PFSK-1 (cell line): ENCODE results near the gene SMIM7.

ENCODE experiments used
- FOXP2 ChIP-seq: optimal IDR thresholded peaks from 2 replicates; pipeline ENCODE3; 2011; ENCODE audit warnings: borderline replicate concordance, control low read depth, inconsistent platforms; ENCODE audit not compliant: insufficient read depth; ENCODE audit errors: extremely low read length, extremely low read depth
- POLR2AphosphoS5 ChIP-seq: IDR thresholded peaks from 2 replicates; pipeline ENCODE4 v1.6.1; 2012; ENCODE audit warnings: low read depth, mild to moderate bottlenecking, control low read depth, low read length, moderate library complexity
- SIN3A ChIP-seq: IDR thresholded peaks from 2 replicates; pipeline ENCODE4 v1.6.1; 2012; ENCODE audit warnings: mild to moderate bottlenecking, low read length, moderate library complexity, borderline replicate concordance; ENCODE audit not compliant: insufficient read depth
- TAF1 ChIP-seq: IDR thresholded peaks from 2 replicates; pipeline ENCODE4 v1.6.1; 2012; ENCODE audit warnings: low read length, control low read depth, borderline replicate concordance; ENCODE audit not compliant: insufficient read depth
- TF ChIP-seq, protein P1 (sequence below), 2 experiments: IDR thresholded peaks; 2 replicates each; pipeline versions ENCODE4 v1.6.1 to v1.8.0; 2011 to 2012; ENCODE audit warnings: low read depth in 2 of 2, low read length in 2 of 2, control low read depth in 1 of 2, inconsistent platforms in 1 of 2, mild to moderate bottlenecking in 1 of 2, moderate library complexity in 1 of 2; ENCODE audit not compliant: insufficient read depth in 1 of 2

DNA sequence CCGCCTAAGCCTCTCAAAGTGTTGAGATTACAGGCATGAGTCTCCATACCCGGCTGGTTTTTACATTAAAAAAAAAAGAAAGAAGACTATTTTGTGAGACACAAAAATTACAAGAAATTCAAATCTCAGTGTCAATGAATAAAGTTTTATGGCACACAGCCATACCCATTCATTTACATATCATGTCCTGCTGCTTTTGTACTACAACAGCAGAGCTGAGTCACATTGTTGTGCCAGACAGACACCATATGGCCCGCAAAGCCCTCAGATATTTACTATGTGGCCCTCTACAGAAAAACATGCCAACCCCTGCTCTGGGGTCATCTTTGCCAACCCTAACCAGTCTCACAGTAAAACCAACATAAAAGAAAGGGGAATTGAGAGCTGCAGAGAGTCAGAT is 5.3 kb downstream of the SMIM7 start:
- no peak for TF ChIP-seq POLR2AphosphoS5
- no peak for TF ChIP-seq TAF1
- TF ChIP-seq SIN3A = no peak
- TF ChIP-seq, protein P1, sequence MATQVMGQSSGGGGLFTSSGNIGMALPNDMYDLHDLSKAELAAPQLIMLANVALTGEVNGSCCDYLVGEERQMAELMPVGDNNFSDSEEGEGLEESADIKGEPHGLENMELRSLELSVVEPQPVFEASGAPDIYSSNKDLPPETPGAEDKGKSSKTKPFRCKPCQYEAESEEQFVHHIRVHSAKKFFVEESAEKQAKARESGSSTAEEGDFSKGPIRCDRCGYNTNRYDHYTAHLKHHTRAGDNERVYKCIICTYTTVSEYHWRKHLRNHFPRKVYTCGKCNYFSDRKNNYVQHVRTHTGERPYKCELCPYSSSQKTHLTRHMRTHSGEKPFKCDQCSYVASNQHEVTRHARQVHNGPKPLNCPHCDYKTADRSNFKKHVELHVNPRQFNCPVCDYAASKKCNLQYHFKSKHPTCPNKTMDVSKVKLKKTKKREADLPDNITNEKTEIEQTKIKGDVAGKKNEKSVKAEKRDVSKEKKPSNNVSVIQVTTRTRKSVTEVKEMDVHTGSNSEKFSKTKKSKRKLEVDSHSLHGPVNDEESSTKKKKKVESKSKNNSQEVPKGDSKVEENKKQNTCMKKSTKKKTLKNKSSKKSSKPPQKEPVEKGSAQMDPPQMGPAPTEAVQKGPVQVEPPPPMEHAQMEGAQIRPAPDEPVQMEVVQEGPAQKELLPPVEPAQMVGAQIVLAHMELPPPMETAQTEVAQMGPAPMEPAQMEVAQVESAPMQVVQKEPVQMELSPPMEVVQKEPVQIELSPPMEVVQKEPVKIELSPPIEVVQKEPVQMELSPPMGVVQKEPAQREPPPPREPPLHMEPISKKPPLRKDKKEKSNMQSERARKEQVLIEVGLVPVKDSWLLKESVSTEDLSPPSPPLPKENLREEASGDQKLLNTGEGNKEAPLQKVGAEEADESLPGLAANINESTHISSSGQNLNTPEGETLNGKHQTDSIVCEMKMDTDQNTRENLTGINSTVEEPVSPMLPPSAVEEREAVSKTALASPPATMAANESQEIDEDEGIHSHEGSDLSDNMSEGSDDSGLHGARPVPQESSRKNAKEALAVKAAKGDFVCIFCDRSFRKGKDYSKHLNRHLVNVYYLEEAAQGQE (IDR thresholded peaks at IDR 0.05; ENCODE audit: insufficient read depth in 1 of 2, low read depth in 2 of 2, low read length in 2 of 2) = no peak
- no peak for TF ChIP-seq FOXP2
